GF-D8 (cell line): ENCODE results near the gene KAT2B.
A peak's percentile ranks its signal among the peaks of the same experiment; 100 is the strongest.
"Not testable (repeated sequence)": the region's sequence is repeated elsewhere in the genome, so short reads cannot be mapped to it uniquely, and the experiment has no call there.

Source experiments
- DNase-seq: peaks from one replicate; lab custom pipeline; 2025; lab: John Stamatoyannopoulos, UW

Gene KAT2B

DNA sequence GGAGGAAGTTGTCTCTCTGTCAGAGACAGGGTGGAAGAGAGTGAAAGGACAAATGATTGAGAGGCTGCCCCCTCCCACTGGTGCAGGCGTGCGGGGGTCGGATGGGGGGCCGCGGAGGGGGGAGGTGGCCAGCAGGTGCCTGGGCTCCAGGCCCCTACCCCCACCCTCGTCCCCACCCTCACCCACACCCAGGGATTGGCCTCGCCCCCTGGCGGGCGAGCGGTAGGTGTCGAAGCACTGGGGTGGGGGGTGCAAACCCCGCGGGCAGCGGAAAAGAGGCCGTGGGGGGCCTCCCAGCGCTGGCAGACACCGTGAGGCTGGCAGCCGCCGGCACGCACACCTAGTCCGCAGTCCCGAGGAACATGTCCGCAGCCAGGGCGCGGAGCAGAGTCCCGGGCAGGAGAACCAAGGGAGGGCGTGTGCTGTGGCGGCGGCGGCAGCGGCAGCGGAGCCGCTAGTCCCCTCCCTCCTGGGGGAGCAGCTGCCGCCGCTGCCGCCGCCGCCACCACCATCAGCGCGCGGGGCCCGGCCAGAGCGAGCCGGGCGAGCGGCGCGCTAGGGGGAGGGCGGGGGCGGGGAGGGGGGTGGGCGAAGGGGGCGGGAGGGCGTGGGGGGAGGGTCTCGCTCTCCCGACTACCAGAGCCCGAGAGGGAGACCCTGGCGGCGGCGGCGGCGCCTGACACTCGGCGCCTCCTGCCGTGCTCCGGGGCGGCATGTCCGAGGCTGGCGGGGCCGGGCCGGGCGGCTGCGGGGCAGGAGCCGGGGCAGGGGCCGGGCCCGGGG lies at the start of gene KAT2B:
KAT2B (plus strand) TSS at position 682 of the 783 bp plus-strand sequence; CDS start at position 714, 32 bp downstream.
- peak; percentile 38 for DNase-seq

DNA sequence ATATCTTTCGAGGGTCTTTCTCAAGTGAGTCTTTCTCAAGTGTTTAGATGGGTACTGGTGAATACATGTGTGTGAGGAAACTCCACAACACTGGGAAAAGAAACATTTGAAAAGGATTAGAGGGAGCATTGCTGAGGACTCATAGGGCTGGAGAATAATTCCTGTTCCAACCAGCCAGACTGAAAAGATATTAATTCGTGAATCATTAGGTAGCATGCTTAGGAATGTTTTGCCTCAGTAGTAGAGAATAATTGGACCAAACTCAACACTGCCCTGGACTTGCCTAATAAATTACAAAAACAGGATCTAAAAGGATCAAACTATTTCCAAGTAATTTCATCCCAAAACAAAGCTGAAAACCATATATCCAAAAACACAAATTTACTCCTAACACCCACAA lies 45.5 kb upstream of the KAT2B start:
- DNase-seq: no peak

DNA sequence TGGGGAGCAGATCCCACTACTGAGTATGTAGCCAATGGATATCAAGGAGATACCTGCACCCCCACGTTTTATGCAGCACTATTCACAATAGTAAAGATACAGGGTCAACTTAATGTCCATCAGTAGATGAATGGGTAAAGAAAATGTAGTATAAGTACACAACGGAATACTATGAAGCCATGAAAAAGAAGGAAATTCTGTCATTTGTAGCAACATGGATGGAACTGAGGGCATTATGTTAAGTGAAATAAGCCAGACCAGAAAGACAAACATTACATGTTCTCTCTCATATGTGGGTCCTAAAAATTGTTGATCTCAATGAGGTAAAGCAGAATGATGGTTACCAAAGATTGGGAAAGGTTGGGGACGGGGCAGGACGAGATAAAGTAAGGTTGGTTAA lies 42.7 kb upstream of the KAT2B start:
- DNase-seq: no peak

DNA sequence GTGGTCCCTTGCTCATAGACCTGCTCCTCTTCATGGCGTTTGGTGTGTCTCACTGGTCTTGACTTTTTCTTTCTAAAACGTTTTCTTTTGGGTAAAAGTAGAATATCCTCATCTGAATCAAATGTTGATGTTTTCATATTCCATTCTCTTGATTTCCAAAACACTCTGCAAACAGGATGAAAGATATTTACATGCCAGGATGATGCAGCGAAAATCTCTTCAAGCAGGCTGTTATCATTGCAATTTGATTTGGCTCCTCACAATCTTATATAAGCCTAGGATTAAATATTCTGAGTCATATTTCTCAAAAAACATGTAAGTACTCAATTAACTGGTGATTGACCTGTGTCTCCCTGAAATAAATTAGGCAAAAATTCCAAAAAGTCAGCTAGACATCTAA lies 38.3 kb upstream of the KAT2B start:
- no peak for DNase-seq

DNA sequence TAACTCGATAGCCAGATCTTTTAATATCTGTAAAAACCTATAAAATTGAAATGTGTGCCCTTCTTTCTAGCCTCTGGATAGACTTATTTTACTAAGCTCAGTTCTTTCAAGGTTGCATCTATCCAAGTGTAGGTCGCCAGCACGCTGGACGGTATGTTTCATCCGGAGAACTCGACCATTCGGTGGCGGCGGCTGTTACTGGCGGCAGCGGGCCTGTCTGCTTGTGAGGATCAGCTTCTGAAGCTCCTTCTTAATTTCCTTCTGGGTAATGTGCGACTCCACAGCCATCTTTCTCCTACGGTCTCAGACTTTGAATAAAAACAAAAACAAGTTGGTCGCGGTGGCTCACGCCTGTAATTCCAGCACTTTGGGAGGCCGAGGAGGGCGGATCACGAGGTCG lies 32.3 kb upstream of the KAT2B start:
- no peak for DNase-seq

DNA sequence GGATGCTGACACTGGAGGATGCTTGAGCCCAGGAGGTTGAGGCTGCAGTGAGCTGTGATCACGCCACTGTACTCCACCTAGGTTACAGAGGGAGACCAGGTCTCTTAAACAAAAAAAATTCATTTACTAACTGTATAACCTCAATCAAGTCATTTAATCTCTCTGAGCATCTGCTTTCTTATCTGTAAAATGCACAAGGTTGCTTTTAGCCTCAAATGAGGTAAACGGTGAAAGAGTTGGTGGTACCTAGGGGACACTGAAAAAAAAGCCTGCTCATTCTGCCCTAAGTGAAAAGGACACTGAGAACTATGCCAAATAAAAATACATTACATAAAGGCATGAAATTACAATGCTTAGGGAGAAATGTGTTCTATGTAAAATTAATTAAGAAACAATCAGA lies 31.6 kb upstream of the KAT2B start:
- DNase-seq: no peak

DNA sequence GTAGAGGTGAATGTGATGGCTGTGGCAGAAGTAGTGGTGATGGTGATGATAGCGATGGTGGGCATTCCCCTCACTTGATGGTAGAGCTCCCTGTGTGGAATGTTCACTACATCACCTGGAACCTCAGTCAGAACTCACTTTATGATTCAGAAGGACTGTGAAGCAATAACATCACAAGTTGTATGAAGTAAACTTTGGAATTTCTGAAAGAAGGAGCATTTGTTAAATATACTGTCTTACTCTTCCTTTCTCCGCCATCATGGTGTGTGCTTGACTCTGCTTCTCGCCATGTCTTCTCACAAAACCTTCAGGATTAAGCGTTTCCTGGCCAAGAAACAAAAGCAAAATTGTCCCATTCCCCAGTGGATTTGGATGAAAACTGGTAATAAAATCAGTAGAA lies 28.1 kb upstream of the KAT2B start, which contains the start of gene PP2D1:
PP2D1 (minus strand) TSS at position 101 of the 400 bp plus-strand sequence. CDS start 192 bp downstream, outside the sequence.
- DNase-seq: no peak

DNA sequence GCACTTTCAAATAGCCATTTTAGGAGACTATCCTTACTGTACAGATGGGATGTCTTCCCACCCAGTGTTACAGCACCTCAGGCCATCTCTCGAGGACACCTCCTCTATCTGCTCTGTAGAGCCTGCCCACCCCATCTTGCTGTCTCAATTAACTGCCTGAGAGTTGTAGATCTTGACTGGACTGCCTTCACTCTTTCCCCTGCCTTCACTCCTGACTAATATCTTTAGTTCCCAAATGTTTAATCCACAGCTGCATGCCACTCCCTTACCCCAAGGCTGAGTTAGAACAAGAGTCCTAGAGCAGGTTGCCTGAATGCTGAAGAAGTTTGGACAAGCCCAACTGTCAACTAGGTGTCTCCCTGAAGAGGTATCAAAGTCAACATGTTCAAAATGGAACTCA lies 26.9 kb upstream of the KAT2B start:
- DNase-seq: no peak

DNA sequence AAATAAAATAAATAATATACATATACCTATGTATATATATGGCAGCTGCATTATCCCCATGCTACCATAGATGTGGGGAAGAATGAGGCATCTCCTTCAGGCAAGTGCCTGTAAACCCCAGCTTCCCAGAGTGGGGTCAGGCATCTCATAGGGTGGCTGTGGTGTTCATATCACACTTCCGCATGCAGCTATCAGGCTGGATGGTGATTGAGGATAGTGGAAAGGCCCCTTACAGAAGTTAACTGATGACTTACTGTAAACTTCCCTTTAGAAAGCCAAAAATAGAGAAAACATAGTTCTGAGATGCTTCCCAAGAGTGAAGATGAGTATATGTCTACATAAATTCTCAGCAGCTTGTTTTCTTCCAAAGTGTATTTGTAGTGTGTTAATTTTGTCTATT lies 24.7 kb upstream of the KAT2B start:
- no peak for DNase-seq

DNA sequence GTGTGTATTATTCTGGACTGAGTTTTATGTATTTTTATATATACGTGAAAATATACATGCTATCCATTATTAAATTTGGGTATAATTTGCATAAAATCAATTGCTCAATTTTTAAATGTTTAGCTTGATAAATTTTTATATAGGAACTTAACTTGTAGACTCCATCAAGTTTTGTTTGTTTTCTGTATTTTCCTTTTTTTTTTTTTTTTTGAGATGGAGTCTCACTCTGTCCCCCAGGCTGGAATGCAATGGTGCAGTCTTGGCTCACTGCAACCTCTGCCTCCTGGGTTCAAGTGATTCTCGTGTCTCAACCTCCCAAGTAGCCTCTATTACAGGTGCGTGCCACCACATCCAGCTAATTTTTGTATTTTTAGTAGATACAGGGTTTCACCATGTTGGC lies 24.2 kb upstream of the KAT2B start:
- not testable (repeated sequence) for DNase-seq

DNA sequence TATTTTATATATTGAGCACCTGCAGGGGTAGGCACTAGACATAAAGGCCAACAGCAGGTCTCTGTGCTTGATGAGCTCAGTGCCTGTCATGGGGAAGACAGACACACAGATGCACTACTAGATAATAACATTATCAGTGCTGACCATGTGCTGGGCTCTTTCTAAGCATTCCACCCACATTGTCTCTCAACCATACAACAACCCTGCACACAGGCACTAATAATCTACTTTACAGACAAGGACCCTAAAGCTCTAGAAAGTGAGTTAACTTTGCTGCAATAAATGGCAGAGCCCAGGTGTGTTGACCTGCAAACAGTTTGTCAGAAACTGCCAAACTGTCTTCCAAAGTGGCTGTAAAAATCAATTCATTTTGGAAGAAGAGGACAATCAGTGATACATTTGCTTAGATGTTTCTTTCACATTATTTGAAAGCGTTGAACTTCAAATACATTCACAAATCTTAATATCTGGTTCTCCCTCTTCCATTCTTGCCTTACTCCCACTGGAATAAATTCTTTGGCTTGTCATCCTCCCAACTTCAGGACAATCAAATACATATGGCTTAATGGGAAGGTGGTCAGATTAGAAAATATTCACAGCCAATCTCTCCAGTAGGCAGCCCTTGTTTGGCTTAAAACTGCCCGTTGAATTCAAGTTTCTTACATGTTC lies 17.2 kb upstream of the KAT2B start:
- DNase-seq: no peak

DNA sequence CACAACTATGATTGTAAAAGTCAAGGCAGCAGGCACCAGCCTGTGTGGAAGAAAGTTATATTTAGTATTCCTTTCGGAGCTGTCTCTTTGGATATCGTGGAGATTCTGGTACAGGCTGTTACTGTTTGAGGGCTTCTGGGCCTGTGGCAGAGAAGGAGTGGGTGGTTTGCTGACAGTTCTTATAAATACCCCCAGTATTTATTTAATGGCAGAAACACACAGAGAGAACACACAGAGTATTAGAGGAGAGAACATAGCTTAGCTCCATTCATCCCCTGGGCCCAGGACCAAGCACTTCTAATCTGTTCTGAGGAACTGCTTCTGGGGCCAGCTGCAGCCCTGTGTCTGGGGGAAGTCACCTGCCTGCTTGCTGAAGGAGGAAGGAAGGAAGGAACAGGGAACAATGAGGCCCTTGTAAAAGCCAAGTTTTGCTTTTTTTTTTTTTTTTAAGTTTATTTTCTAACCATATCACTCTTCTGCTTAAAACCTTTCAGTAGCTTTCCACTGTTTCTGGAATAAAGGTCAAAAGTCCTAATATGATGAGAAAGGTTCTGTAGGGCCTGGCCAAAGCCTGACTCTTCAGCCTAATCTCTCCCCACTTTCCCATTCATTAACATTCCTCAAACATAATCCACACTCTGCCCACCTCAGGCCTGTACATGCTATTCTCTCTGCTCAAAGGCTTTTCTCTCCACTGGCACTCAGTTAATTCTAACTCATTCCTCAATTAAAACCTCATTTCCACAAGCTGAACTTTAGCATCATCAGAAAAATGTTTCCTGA lies 16.4 kb upstream of the KAT2B start:
- DNase-seq: no peak

DNA sequence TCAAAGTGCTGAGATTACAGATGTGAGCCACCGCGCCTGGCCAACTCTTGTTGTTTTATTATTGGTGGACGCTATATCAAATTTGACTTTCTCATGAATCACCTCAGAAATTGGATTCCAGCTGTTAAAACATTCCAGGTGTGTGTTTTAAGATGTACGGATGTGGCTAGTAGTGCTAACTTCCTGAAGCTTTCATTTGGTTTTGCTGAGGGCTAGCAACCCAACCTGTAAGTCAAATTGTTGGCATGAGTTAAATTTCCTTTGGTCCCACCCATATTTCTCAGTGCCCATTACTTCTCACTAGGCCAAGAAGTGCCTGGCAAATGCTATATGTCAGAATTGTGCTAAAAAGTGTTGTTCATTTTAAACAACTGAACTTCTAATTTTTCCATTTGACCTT lies 13.1 kb upstream of the KAT2B start:
- no peak for DNase-seq

DNA sequence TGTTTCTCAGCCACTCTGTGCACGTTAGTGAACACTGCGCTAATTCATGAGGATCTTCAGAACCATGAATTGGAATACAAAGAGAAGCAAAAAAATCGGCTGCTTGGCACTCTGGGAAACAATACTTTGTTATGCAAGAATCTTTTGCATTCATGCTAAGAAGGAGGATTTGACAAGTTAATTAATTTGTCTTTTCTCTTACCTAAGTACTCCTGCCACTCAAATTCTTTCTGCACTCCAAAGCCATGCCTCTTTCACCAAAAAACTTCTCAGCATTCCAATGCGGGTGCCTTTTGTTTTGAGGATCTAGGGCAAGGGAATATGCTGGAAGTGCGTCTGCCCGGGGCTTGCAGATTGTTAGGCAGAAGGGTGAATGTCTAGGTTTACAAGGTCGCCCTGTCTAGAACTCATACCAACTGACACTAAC lies 11.3 kb upstream of the KAT2B start:
- no peak for DNase-seq

DNA sequence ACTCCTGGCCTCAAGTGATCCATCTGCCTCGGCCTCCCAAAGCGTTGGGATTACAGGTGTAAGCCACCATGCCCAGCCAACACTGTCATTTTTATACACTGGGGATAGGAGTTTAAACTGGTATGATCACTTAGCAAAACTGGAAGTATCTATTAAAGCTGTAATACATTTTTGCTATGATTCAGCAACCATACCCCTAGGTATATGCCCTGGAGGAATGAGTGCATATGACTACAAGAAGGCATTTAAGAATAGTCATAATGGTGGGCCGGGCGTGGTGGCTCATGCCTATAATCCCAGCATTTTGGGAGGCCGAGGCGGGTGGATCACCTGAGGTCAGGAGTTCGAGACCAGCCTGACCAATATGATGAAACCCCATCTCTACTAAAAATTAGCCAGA lies 8.3 kb upstream of the KAT2B start:
- not testable (repeated sequence) for DNase-seq

DNA sequence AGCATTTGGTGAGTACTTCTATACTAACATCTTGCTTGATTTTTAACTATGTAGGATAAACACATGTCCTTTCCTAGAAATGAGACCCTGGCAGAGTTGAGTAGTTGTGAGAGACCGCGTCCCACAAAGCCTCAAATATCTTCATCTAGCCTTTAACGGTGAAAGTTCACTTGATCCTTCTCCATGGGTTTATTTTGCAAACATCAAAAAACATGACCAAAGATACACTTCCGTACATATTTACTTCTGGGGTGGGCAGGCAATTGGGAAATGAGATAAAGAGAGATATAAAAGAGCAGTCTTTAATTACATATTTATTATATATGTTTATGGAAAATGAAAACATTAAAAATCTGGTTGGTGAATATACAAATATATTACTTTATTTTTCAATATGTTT lies 5.2 kb upstream of the KAT2B start:
- no peak for DNase-seq

DNA sequence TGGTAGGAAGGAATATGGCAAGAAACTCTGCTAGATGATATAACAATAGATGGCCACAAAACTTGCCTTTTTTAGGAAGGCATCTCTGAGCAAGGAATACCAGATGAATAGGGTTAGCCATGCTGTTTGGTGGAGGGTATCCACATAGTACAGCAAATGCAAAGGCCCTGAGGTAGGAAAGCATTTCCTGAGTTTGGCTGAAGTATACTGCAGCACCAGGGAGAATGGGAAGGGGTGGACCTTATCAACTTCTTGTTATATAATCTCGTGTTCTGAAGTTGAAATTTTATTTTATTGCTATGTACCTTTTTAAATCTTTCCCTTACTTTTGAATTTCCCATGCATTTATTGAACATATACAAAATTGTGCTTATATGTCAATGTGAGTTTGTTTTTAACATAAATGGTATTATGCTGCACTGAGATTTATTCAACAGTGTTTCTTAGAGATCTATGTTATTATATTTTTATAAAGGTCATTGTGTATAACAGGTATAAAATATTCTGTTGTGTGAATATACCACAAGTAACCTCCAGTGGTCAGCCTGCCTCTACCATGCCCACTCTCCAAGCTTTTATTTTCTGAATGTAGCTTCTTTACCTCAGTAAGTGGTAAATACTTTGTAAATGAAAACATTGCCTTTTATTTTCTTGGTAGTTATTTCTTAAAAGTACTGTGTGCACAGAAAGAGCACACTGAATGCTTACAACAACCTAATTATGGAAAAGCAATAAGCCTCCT lies 2.8 kb upstream of the KAT2B start:
- no peak for DNase-seq

DNA sequence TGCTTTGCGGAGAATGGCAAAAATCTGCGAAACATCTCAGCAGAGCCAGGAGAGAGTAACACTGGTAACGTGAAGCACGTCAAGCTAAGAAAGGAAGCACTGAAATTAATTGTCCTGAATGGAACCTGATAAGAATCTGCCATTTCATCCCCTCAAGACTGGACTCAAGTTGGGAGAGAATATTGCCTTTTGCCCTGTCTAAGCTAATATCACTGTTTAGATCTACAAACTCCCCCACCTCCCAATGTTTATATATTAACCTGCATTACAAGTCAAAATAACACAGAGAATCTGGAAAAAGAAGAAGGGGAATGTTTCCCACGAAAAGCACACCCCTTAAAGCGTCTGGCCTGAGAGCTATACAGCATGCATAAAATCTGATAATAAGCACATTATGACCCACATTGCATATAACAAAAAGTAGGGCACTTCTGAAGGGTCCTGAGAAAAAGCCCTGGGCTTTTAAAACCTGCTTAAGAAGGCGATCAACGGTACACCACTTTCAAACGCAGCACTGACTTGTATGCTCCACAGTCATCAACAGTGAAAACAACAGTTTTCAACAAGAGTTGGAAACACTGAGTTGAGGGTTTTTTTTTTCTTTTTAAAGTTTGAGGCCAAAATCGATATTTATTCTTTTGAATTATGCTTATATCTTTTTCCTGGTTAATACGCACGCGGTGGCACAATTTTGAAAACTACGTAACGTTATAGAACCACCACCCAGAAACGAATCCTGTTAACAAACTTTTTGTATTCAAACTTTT lies 1.4 kb upstream of the KAT2B start:
- DNase-seq: no peak

DNA sequence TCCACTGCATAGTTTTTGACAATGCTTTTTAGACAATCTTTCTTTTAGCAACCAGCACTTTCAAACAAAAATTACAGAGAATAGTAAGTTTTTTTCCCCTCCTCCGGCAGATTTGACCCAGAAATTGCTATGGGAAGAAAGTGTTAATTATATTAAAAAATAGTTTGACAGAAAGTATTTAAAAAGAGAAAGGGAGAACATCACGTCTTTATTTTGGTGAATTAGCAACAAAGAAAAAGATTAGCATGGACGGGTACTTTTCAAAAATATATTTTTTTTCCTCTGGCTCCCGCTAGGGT lies 831 bp upstream of the KAT2B start:
- DNase-seq: no peak

DNA sequence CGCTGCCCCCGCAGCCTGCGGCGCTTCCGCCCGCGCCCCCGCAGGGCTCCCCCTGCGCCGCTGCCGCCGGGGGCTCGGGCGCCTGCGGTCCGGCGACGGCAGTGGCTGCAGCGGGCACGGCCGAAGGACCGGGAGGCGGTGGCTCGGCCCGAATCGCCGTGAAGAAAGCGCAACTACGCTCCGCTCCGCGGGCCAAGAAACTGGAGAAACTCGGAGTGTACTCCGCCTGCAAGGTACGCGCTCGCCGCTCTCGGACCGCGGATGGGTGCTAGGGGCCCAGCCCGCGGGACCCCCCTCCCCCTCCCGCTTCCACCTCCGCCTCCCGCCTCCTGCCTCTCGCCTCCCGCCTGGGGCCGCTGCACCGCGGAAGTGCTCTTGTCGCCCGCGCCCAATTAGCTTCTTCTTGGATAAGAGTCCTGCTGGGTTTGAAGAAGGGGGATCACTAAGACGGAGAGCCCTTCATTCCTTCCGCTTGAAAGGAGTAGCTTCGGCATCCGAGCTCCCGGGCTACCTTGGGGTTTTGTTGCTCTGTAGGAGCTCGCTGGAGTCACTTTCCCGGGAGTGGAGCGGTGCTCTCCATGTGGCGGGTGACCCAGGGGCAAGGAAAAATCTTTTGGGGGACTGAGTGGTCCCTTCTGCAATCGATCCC lies 426 bp downstream of the KAT2B start:
- DNase-seq: peak; percentile 39

DNA sequence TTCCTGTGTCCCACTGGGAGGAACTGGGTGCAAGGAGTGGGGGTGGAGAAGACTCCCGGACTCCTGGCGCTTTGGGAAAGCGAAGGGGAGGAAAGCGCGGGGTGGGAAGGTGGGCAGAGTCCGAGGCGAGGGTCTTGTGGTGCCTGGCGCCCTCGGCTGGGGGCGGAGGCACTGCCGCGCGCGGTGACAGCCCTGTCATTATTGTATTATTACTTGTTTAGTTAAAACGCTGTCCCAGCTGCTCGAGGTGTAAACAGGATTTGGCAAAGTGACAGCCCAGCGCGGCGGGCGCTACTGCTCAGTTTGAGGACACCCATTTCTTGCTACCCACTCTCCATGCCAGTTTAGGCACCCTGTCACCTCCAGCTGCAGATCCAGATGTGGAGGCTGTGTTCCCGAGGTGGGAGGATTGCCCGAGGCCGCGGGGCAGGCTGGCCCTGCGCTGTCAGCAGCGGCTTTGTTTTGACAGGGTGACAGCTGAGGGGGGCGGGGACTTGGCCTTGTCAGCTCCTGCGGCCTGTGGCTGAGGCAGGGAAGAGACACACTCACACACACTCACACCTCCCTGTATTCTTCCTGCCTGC lies 1.0 kb downstream of the KAT2B start:
- DNase-seq: peak; percentile 38
